ENCODE data around the gene TRAF6.

DNA sequence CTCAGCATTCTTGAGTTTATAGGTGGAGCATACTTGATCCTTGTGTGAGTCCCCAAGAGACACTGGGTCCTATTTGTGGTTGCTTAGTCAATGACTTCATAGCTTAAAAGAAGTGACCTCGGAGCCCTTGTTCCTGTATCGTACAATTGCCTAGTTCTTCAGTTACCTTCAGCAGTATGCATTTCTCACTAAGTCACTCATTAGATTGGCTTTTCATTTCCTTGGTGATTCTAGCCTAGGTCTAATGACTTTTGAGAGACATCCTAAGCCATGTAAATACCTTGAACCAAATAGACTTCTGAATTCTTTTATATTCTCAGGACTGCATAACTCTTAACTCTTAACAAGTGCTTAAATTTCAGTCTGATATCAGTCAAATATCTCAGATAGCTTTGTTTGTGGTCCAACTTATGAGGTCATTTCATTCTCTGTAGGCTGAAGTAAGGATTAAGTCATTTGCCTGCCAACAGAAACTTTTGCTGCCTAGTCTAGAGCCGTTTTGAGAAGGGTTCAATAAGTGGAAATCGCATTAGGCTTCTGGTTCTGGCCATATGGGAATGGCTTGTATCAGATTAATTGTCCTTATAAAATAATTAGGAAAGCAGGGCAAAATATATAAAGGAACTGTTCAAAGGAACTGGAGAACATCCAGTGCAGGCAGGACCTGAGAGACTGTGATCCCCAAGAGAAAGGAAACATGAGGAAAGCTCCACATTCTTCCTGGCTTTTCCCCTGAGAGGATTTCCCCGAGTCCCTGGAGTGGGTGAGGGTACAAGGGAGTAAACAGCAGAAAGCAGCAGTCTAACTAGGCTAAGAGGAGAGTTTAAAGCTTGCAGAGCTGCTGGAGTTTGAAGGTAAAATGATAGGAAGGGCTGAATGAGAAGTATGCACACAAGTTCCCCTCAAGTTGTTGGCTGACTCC lies 39.9 kb downstream of the TRAF6 start:
- TF ChIP-seq, protein P1, sequence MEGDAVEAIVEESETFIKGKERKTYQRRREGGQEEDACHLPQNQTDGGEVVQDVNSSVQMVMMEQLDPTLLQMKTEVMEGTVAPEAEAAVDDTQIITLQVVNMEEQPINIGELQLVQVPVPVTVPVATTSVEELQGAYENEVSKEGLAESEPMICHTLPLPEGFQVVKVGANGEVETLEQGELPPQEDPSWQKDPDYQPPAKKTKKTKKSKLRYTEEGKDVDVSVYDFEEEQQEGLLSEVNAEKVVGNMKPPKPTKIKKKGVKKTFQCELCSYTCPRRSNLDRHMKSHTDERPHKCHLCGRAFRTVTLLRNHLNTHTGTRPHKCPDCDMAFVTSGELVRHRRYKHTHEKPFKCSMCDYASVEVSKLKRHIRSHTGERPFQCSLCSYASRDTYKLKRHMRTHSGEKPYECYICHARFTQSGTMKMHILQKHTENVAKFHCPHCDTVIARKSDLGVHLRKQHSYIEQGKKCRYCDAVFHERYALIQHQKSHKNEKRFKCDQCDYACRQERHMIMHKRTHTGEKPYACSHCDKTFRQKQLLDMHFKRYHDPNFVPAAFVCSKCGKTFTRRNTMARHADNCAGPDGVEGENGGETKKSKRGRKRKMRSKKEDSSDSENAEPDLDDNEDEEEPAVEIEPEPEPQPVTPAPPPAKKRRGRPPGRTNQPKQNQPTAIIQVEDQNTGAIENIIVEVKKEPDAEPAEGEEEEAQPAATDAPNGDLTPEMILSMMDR (IDR thresholded peaks at IDR 0.05; ENCODE audit: low read depth, low read length, missing input control), result no peak
- TF ChIP-seq, protein P2, sequence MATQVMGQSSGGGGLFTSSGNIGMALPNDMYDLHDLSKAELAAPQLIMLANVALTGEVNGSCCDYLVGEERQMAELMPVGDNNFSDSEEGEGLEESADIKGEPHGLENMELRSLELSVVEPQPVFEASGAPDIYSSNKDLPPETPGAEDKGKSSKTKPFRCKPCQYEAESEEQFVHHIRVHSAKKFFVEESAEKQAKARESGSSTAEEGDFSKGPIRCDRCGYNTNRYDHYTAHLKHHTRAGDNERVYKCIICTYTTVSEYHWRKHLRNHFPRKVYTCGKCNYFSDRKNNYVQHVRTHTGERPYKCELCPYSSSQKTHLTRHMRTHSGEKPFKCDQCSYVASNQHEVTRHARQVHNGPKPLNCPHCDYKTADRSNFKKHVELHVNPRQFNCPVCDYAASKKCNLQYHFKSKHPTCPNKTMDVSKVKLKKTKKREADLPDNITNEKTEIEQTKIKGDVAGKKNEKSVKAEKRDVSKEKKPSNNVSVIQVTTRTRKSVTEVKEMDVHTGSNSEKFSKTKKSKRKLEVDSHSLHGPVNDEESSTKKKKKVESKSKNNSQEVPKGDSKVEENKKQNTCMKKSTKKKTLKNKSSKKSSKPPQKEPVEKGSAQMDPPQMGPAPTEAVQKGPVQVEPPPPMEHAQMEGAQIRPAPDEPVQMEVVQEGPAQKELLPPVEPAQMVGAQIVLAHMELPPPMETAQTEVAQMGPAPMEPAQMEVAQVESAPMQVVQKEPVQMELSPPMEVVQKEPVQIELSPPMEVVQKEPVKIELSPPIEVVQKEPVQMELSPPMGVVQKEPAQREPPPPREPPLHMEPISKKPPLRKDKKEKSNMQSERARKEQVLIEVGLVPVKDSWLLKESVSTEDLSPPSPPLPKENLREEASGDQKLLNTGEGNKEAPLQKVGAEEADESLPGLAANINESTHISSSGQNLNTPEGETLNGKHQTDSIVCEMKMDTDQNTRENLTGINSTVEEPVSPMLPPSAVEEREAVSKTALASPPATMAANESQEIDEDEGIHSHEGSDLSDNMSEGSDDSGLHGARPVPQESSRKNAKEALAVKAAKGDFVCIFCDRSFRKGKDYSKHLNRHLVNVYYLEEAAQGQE (IDR thresholded peaks at IDR 0.05), result no peak
- TF ChIP-seq, protein P3, sequence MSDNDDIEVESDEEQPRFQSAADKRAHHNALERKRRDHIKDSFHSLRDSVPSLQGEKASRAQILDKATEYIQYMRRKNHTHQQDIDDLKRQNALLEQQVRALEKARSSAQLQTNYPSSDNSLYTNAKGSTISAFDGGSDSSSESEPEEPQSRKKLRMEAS (IDR thresholded peaks at IDR 0.05), result no peak
- TF ChIP-seq FOXA1 (IDR thresholded peaks at IDR 0.05) (no peak), TAF1 (conservative IDR thresholded peaks at IDR 0.05) (no peak), RAD21 (IDR thresholded peaks at IDR 0.05) (no peak)
